ENCODE data around the gene MTUS2. TPM values are rescaled to one million over a fixed set of nuclear protein-coding genes. Genes with fewer than 3 reads are reported as not detected.

MTUS2 gene
- total and polyA plus RNA-seq, 2 of the 8 experiments (the other 6 are each of a cell fraction or from before 2014, with no cell fraction given), result 0.18 to 0.80 TPM

DNA sequence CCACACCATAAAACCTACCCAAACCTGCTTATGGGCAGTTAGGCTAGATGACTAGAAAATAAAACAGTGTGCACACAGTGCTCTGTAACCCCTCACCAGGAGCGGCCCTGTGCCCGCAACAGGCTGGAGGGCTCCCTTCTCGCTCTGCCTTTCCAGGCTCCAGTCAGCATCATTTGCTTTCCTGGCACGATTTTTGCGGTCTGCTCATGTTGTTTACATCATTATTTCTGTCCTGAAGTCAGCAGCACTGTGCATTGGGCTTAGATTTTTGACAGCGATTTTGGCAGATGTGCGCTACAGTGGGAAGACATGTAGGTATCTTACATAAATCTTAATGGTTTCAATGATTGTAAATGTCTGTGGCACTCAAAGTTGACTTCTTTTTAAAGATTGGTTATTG is 344.0 kb downstream of the MTUS2 start (continued):
- TF ChIP-seq, protein P1, sequence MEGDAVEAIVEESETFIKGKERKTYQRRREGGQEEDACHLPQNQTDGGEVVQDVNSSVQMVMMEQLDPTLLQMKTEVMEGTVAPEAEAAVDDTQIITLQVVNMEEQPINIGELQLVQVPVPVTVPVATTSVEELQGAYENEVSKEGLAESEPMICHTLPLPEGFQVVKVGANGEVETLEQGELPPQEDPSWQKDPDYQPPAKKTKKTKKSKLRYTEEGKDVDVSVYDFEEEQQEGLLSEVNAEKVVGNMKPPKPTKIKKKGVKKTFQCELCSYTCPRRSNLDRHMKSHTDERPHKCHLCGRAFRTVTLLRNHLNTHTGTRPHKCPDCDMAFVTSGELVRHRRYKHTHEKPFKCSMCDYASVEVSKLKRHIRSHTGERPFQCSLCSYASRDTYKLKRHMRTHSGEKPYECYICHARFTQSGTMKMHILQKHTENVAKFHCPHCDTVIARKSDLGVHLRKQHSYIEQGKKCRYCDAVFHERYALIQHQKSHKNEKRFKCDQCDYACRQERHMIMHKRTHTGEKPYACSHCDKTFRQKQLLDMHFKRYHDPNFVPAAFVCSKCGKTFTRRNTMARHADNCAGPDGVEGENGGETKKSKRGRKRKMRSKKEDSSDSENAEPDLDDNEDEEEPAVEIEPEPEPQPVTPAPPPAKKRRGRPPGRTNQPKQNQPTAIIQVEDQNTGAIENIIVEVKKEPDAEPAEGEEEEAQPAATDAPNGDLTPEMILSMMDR (IDR thresholded peaks at IDR 0.05; ENCODE audit: control extremely low read depth in 1 of 3, insufficient read depth in 1 of 3, low read depth in 1 of 3, low read length in 3 of 3), result no peak
- TF ChIP-seq CHD1 (IDR thresholded peaks at IDR 0.05; ENCODE audit: low read depth, low read length) (no peak), KDM5A (IDR thresholded peaks at IDR 0.05; ENCODE audit: low read length) (no peak), TAF1 (IDR thresholded peaks at IDR 0.05; ENCODE audit: low read depth, low read length) (no peak), SIN3A (conservative IDR thresholded peaks at IDR 0.05 in 1 of 2, IDR thresholded peaks at IDR 0.05 in 1 of 2; ENCODE audit: low read depth in 1 of 2, low read length in 2 of 2) (no peak)
- TF ChIP-seq, protein P2, sequence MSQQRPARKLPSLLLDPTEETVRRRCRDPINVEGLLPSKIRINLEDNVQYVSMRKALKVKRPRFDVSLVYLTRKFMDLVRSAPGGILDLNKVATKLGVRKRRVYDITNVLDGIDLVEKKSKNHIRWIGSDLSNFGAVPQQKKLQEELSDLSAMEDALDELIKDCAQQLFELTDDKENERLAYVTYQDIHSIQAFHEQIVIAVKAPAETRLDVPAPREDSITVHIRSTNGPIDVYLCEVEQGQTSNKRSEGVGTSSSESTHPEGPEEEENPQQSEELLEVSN (IDR thresholded peaks at IDR 0.05), result no peak
